Measurements from ENCODE around the gene CHFR. TPM values are rescaled to one million over a fixed set of nuclear protein-coding genes. Genes with fewer than 3 reads are reported as not detected.
"Not testable (repeated sequence)": the region's sequence is repeated elsewhere in the genome, so short reads cannot be mapped to it uniquely, and the experiment has no call there.

The CHFR gene
- 36.8 and 48.4 TPM in 2 replicates for total RNA-seq

- DNase-seq (ENCODE audit: low read depth) = peak; percentile 91
Observed at GRCh38 chr12:132887513-132888351, at the start of gene CHFR. Gene CHFR, minus strand, starts transcription at chr12:132887605. Its CDS starts 277 bp downstream, at chr12:132887328.

- DNase-seq (ENCODE audit: low read depth) = not testable (repeated sequence)
Observed at GRCh38 chr12:132936921-132937320, 49.5 kb upstream of the CHFR start.

- DNase-seq (ENCODE audit: low read depth) = no peak
Observed at GRCh38 chr12:132936163-132936562, 48.8 kb upstream of the CHFR start.

GRCh38 chr12:132926415-132926833, 39.0 kb upstream of the CHFR start:
- no peak for DNase-seq (ENCODE audit: low read depth)

GRCh38 chr12:132925597-132926414, 38.4 kb upstream of the CHFR start:
- DNase-seq (ENCODE audit: low read depth) = no peak

- no peak for DNase-seq (ENCODE audit: low read depth)
Observed at GRCh38 chr12:132924356-132924755, 37.0 kb upstream of the CHFR start.

- no peak for DNase-seq (ENCODE audit: low read depth)
Observed at GRCh38 chr12:132923356-132923909, 36.0 kb upstream of the CHFR start.

GRCh38 chr12:132922676-132923075, 35.3 kb upstream of the CHFR start:
- DNase-seq (ENCODE audit: low read depth) = no peak

- DNase-seq (ENCODE audit: low read depth) = no peak
Observed at GRCh38 chr12:132921685-132922084, 34.3 kb upstream of the CHFR start.

- no peak for DNase-seq (ENCODE audit: low read depth)
Observed at GRCh38 chr12:132918680-132919079, 31.3 kb upstream of the CHFR start.

GRCh38 chr12:132909030-132909368, 21.6 kb upstream of the CHFR start:
- DNase-seq (ENCODE audit: low read depth) = no peak

- peak; percentile 95 for DNase-seq (ENCODE audit: low read depth)
Observed at GRCh38 chr12:132908145-132909029, 21.0 kb upstream of the CHFR start.

- DNase-seq (ENCODE audit: low read depth) = not testable (repeated sequence)
Observed at GRCh38 chr12:132907789-132908144, 20.4 kb upstream of the CHFR start.

GRCh38 chr12:132907216-132907615, 19.8 kb upstream of the CHFR start:
- DNase-seq (ENCODE audit: low read depth) = no peak

GRCh38 chr12:132904718-132905328, 17.4 kb upstream of the CHFR start:
- no peak for DNase-seq (ENCODE audit: low read depth)

GRCh38 chr12:132899033-132899432, 11.6 kb upstream of the CHFR start:
- no peak for DNase-seq (ENCODE audit: low read depth)

- DNase-seq (ENCODE audit: low read depth) = no peak
Observed at GRCh38 chr12:132888852-132889251, 1.4 kb upstream of the CHFR start.

GRCh38 chr12:132886529-132887477, 602 bp downstream of the CHFR start:
- DNase-seq (ENCODE audit: low read depth) = no peak

- no peak for DNase-seq (ENCODE audit: low read depth)
Observed at GRCh38 chr12:132881818-132882217, 5.6 kb downstream of the CHFR start.

- DNase-seq (ENCODE audit: low read depth) = not testable (repeated sequence)
Observed at GRCh38 chr12:132874620-132875019, 12.8 kb downstream of the CHFR start.

Data from renal cortical epithelial cell (primary cell).